ENCODE measurements around the gene SH3D21. TPM values are rescaled to one million over a fixed set of nuclear protein-coding genes. Genes with fewer than 3 reads are reported as not detected.

The SH3D21 gene
- total RNA-seq (1 to 10 TPM; 2.5 to 4.7 (median 4.2) TPM), polyA plus RNA-seq (3.5 TPM)
- long read RNA-seq, donor 1, partial matches to known transcripts = 0 of 2 reads
- long read RNA-seq, donor 1, other reads (novel, unspliced or antisense) = 2 of 2 reads
- long read RNA-seq, donor 2, partial matches to known transcripts = 0 of 2 reads
- long read RNA-seq, donor 2, other reads (novel, unspliced or antisense) = 2 of 2 reads
- long read RNA-seq, donor 3, partial matches to known transcripts = 0 of 2 reads
- long read RNA-seq, donor 3, other reads (novel, unspliced or antisense) = 2 of 2 reads
- long read RNA-seq, donor 4, partial matches to known transcripts = 2 of 4 reads
- long read RNA-seq, donor 4, other reads (novel, unspliced or antisense) = 2 of 4 reads

DNA sequence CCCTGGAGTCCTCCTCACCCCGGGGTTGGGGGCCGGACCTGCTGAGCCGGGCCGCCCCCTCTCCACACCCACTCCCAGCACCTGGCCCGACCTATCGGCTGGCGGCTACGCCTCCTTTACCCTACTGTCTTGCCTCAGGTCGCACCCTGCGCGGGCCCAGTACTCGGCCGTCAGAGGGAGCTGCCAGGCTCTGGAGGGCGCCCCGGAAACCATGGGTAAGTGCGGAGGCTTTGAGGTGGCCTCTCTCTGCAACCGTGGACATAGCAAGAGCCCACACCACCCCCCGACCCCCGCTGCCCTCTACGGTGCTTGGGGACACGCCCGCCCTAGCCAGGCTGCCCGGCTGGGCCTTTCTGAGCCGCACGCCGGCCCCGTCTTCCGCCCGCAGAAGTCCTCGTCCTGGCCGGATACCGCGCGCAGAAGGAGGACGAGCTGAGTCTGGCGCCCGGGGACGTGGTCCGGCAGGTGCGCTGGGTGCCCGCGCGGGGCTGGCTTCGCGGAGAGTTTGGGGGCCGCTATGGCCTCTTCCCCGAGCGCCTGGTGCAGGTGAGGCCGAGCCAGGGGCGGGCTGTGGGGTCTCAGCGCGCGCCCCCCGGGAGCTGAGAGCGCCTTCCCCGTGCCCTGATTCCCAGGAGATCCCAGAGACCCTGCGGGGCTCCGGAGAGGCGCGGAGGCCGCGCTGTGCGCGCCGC lies at the start of gene SH3D21:
SH3D21 (plus strand) TSS at position 159 of the 692 bp plus-strand sequence; CDS start at position 212, 53 bp downstream.
- Histone ChIP-seq H3K4me1 (ENCODE audit: control insufficient read depth, insufficient read depth, low read length) (peaks cover 4% of the 10 kb centered on the region), H3K27ac (ENCODE audit: low read length) (peak within 1 kb of the TSS; percentile 42), H3K27me3 (ENCODE audit: control insufficient read depth, insufficient read depth) (no peaks in the 10 kb centered on the region), H3K9me3 (ENCODE audit: control insufficient read depth, low read length) (no peaks in the 10 kb centered on the region), H3K4me3 (ENCODE audit: low read length) (peak within 1 kb of the TSS; percentile 67)
- WGBS = 3% methylated on average over 65 of the region's 65 CpGs
- ATAC-seq (peak; percentile 66 to 70), DNase-seq (peak; percentile 51 to 84 (median 81))
- intact Hi-C loops (cut with DNase I) = no loop called here

DNA sequence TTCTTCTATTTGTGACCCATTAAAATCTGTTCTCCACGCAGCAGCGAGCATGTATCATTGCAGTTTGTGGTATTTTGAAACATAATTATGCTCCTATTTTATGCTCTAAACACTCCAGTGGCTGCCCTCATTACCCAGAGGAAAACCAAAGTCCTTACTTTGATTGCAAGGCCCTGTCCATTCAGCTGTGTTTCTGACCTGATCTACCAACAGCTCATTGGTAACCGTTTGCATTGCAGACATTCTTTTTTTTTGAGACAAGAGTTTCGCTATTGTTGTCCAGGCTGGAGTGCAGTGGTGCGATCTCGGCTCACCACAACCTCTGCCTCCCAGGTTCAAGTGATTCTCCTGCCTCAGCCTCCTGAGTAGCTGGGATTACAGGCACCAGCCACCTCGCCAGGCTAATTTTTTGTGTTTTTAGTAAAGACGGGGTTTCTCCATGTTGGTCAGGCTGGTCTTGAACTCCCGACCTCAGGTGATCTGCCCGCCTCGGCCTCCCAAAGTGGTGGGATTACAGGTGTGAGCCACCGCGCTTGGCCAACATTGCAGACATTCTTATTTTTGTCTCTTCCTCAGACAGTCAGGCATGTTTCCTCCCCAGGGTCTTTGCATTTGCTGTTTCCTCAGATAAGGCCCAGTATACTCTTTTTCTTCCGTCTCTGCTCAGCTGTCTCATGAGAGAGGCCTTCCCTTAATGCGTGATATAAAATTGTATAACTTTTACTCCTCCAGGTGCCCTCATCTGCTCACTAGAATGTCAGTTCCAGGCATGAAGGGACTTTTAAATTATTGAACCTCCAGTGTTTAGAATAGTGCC lies 49.4 kb upstream of the SH3D21 start:
- intact Hi-C loops (cut with DNase I) = no loop called here
- Histone ChIP-seq H3K27me3 (ENCODE audit: control insufficient read depth, insufficient read depth) (no peaks in the 10 kb centered on the region), H3K9me3 (ENCODE audit: control insufficient read depth, low read length) (no peaks in the 10 kb centered on the region), H3K4me3 (ENCODE audit: low read length) (no peak overlapping the region), H3K27ac (ENCODE audit: low read length) (no peak overlapping the region), H3K4me1 (ENCODE audit: control insufficient read depth, insufficient read depth, low read length) (peaks cover 13% of the 10 kb centered on the region)
- ATAC-seq (no peak), DNase-seq (no peak)
- WGBS = 74% methylated on average over 15 of the region's 15 CpGs

DNA sequence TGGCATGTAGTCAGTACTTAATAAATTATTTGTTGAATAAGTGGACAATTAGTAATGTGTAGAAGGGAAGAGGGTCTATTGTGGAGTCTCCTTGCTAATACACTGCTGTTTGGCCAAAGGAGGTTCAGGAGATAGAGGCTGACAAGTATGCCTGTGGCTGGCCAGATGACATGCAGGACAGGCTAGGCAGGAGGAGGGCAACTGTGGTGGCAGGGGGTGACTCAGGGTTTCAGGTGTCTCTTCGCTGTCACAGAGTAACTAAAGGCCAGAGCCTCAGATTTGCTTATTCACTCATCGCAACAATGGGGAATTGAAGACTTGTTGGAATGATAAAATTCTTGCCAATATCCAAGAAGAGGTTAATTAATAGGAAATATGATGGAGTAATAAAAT lies 48.8 kb upstream of the SH3D21 start:
- 94% methylated on average over 2 of the region's 2 CpGs for WGBS
- Histone ChIP-seq H3K27me3 (ENCODE audit: control insufficient read depth, insufficient read depth) (no peaks in the 10 kb centered on the region), H3K27ac (ENCODE audit: low read length) (no peak overlapping the region), H3K9me3 (ENCODE audit: control insufficient read depth, low read length) (no peaks in the 10 kb centered on the region), H3K4me3 (ENCODE audit: low read length) (no peak overlapping the region), H3K4me1 (ENCODE audit: control insufficient read depth, insufficient read depth, low read length) (peaks cover 9% of the 10 kb centered on the region)
- intact Hi-C loops (cut with DNase I) = no loop called here
- DNase-seq (no peak), ATAC-seq (peak in 1 of 2 donors; percentile 33)

DNA sequence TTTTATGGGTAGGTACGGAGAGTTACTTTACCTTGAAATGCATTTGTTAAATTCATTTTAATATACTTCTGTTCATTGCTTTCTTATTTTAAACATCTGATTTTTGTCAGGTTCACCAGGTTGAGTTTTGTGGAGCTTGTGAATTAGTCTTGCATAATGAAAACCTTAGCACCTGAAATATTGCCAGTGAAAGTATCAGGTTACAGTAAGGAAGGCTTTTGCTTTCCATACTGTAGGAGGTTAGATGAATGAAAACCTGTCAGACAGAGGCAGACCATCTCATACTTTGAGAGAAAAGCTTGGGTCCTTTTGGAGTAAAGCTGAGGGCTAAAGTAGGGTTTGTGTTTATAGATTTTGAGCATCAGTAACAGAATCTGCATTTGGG lies 47.2 kb upstream of the SH3D21 start:
- ATAC-seq (no peak), DNase-seq (no peak)
- peaks cover 6% of the 10 kb centered on the region for H3K4me1 ChIP-seq (ENCODE audit: control insufficient read depth, insufficient read depth, low read length)
- no peaks in the 10 kb centered on the region for H3K9me3 ChIP-seq (ENCODE audit: control insufficient read depth, low read length)
- intact Hi-C loops (cut with DNase I) = no loop called here
- no peak overlapping the region for H3K4me3 ChIP-seq (ENCODE audit: low read length)
- WGBS = 93% methylated on average over 1 of the region's 1 CpG
- H3K27me3 ChIP-seq (ENCODE audit: control insufficient read depth, insufficient read depth) = no peaks in the 10 kb centered on the region
- H3K27ac ChIP-seq (ENCODE audit: low read length) = no peak overlapping the region

DNA sequence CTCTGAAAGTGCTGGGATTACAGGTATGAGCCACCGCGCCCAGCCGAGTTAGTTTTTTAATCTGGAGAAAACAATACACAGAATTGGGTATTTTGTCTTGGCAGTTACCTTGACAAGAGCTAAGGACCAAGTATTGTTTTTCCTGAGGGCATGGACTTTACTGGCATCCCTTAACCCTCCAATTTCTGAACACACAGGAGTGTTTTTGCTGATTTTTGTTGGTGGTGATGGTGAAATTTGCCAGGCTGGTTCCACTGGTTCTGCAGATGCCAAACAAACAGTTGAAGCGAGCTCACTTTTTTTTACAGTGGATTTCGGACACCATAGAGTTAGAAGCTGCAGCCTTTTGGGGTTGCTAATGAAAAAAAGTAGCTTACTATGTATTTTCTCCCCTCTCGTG lies 37.2 kb upstream of the SH3D21 start:
- 93% methylated on average over 6 of the region's 6 CpGs for WGBS
- ATAC-seq = no peak
- H3K27ac ChIP-seq (ENCODE audit: low read length) = no peak overlapping the region

DNA sequence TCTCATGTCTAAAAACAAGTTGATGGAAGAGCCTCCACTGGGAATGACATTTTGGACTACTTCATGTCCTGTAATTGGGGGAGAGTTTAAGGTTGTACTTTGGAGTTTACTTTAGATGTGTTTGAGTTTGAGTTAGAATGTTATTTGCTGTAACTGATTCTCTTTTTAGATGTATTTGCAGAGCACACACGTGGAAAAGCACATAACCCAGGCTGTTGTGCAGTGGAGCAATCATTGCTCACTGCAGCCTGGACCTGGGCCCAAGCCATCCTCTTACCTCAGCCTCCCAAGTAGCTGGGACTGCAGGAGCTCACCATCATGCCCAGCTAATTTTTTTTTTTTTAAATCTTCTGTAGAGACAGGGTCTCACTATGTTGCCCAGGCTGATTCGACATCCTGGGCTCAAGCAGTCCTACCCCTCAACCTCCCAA lies 36.7 kb upstream of the SH3D21 start:
- Histone ChIP-seq H3K9me3 (ENCODE audit: control insufficient read depth, low read length) (no peaks in the 10 kb centered on the region), H3K4me3 (ENCODE audit: low read length) (no peak overlapping the region), H3K4me1 (ENCODE audit: control insufficient read depth, insufficient read depth, low read length) (no peaks in the 10 kb centered on the region), H3K27me3 (ENCODE audit: control insufficient read depth, insufficient read depth) (no peaks in the 10 kb centered on the region), H3K27ac (ENCODE audit: low read length) (no peak overlapping the region)
- intact Hi-C loops (cut with DNase I) = no loop called here
- WGBS = 61% methylated on average over 2 of the region's 2 CpGs
- DNase-seq = no peak
- peak in 1 of 2 donors; percentile 38 for ATAC-seq

More for the DNA sequence above, 37.2 kb upstream of the SH3D21 start:
- no peaks in the 10 kb centered on the region for H3K9me3 ChIP-seq (ENCODE audit: control insufficient read depth, low read length)
- H3K27me3 ChIP-seq (ENCODE audit: control insufficient read depth, insufficient read depth) = no peaks in the 10 kb centered on the region
- intact Hi-C loops (cut with DNase I) = no loop called here
- peaks cover 2% of the 10 kb centered on the region for H3K4me1 ChIP-seq (ENCODE audit: control insufficient read depth, insufficient read depth, low read length)
- no peak for DNase-seq
- H3K4me3 ChIP-seq (ENCODE audit: low read length) = no peak overlapping the region

DNA sequence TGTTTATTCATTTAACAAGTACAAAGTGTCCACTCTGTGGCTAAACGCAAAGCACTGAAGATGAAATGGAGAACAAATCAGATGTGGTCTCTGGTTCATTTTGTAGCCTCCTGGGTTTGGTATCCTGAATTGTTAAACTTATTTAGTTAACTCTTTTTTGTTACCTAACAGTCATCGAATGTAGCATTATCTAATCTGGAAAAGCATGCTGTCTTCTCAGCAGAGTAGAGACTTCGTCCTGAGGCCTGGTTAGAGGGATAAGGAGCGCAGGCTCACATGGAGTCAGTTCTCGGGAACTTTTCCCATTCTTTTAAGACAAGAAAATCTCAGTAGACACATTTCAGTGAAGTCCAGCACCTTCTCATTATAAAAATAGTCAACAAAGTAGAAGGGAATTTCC lies 33.1 kb upstream of the SH3D21 start:
- H3K27ac ChIP-seq (ENCODE audit: low read length) = no peak overlapping the region
- peak in 1 of 2 donors; percentile 38 for ATAC-seq
- no peak for DNase-seq
- intact Hi-C loops (cut with DNase I) = no loop called here
- no peaks in the 10 kb centered on the region for H3K27me3 ChIP-seq (ENCODE audit: control insufficient read depth, insufficient read depth)
- H3K9me3 ChIP-seq (ENCODE audit: control insufficient read depth, low read length) = no peaks in the 10 kb centered on the region
- H3K4me1 ChIP-seq (ENCODE audit: control insufficient read depth, insufficient read depth, low read length) = peaks cover 1% of the 10 kb centered on the region
- no peak overlapping the region for H3K4me3 ChIP-seq (ENCODE audit: low read length)
- 48% methylated on average over 5 of the region's 5 CpGs for WGBS

DNA sequence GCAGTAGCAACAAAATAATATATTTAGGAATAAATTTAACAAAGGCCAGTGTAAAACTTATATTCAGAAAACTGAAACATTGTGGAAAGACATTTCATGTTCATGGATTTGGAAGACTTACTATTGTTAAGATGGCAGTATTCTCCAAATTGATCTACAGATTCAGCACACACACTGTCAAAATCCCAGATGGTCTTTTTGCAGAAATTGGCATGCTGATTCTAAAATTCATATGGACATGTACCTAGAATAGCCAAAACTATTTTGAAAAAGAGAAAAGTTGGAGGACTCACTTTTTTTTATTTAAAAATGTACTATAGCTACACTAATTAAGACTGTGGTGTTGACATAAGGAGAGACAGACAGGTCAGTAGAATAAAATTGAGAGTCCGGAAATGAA lies 32.0 kb upstream of the SH3D21 start:
- intact Hi-C loops (cut with DNase I) = no loop called here
- no peak for DNase-seq
- Histone ChIP-seq H3K27ac (ENCODE audit: low read length) (no peak overlapping the region), H3K9me3 (ENCODE audit: control insufficient read depth, low read length) (no peaks in the 10 kb centered on the region), H3K27me3 (ENCODE audit: control insufficient read depth, insufficient read depth) (no peaks in the 10 kb centered on the region), H3K4me3 (ENCODE audit: low read length) (no peak overlapping the region), H3K4me1 (ENCODE audit: control insufficient read depth, insufficient read depth, low read length) (peaks cover 1% of the 10 kb centered on the region)
- ATAC-seq = no peak
- 93% methylated on average over 1 of the region's 1 CpG for WGBS

DNA sequence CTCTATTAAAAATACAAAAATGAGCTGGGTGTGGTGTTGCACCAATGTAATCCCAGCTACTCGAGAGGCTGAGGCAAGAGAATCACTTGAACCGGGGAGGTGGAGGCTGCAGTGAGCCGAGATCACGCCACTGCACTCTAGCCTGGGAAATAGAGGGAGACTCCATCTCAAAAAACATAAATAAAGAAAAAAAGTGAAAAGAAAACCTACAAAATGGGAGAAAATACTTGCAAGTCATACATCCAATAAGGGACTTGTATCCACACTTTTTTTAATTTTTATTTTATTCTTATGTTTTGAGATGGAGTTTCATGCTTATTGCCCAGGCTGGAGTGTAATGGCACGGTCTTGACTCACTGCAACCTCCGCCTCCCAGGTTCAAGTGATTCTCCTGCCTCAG lies 29.5 kb upstream of the SH3D21 start:
- 97% methylated on average over 6 of the region's 6 CpGs for WGBS
- Histone ChIP-seq H3K27me3 (ENCODE audit: control insufficient read depth, insufficient read depth) (no peaks in the 10 kb centered on the region), H3K9me3 (ENCODE audit: control insufficient read depth, low read length) (no peaks in the 10 kb centered on the region), H3K27ac (ENCODE audit: low read length) (no peak overlapping the region), H3K4me1 (ENCODE audit: control insufficient read depth, insufficient read depth, low read length) (peaks cover 3% of the 10 kb centered on the region), H3K4me3 (ENCODE audit: low read length) (no peak overlapping the region)
- DNase-seq (no peak), ATAC-seq (no peak)
- intact Hi-C loops (cut with DNase I) = no loop called here

DNA sequence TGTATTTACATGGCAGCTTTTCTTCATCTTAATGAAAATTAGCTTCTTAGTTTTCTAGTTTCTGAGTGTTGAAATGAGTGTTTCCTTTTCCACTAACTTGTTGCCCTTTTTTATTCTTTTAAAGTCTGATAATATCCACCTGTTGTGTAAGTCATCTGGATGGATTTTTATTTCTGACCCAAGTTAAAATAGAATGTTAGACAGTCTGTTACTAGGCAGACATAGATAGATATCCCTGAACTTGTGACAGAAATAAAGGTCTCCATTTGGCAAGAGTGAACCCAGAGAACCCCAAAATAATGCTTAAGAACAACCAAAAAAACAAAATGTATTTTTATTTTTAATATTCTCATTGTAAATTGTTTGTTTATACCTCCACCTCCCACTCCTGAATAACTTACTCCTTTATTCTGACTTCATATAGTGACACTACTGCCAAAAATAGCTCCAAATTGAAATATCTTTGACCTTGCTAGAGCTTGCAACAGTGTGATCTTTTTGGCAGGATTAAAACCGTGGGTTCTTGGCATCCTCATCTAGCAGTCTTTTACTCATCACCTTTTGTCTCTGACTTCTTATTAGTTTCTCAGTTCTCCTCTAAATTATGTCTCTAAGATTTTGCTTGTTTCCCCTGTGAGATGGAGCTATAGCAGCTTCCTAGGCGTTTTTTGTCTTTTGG lies 26.9 kb upstream of the SH3D21 start:
- ATAC-seq (peak; percentile 51 to 61), DNase-seq (no peak)
- intact Hi-C loops (cut with DNase I) = no loop called here
- Histone ChIP-seq H3K4me1 (ENCODE audit: control insufficient read depth, insufficient read depth, low read length) (peaks cover 3% of the 10 kb centered on the region), H3K9me3 (ENCODE audit: control insufficient read depth, low read length) (no peaks in the 10 kb centered on the region), H3K27ac (ENCODE audit: low read length) (peak overlapping the region; percentile 45), H3K27me3 (ENCODE audit: control insufficient read depth, insufficient read depth) (no peaks in the 10 kb centered on the region), H3K4me3 (ENCODE audit: low read length) (no peak overlapping the region)
- WGBS = 35% methylated on average over 2 of the region's 2 CpGs

Measured in right cardiac atrium (tissue), 5 donors.